Transverse colon (tissue), 4 donors: ENCODE data around the gene TOR1AIP1. TPM values are rescaled to one million over a fixed set of nuclear protein-coding genes. Genes with fewer than 3 reads are reported as not detected.

Experiments
- DNase-seq: peaks from one replicate; pipeline ENCODE4 v3.0.0-alpha.2; 2019
- H3K27ac ChIP-seq, 4 donors: fragments of 200-600 bp; sonication (generic); 2 replicates each; pipeline ENCODE4 v1.5.1; 2016 to 2018; ENCODE audit warnings: inconsistent platforms in 4 of 4
- H3K27me3 ChIP-seq: fragments of 200-600 bp; sonication (generic); 2 replicates; pipeline ENCODE4 v1.5.1; 2017; ENCODE audit warnings: inconsistent platforms
- H3K36me3 ChIP-seq, 4 donors: fragments of 200-600 bp; sonication (generic); 2 replicates each; pipeline ENCODE4 v1.5.1; 2017 to 2019; ENCODE audit warnings: inconsistent platforms in 4 of 4
- H3K4me1 ChIP-seq, 4 donors: fragments of 200-600 bp; sonication (generic); 2 replicates each; pipeline ENCODE4 v1.5.1; 2017 to 2020; ENCODE audit warnings: inconsistent platforms in 4 of 4
- H3K4me3 ChIP-seq, 4 donors: fragments of 200-600 bp; sonication (generic); 1 replicate in 1 of 4; 2 replicates in 3 of 4; pipeline versions ENCODE4 v1.5.1 to v1.6.1; 2017 to 2019; ENCODE audit warnings: inconsistent platforms in 4 of 4
- H3K9me3 ChIP-seq, 2 donors: fragments of 200-600 bp; sonication (generic); 2 replicates each; pipeline ENCODE4 v1.5.1; 2017 to 2019; ENCODE audit warnings: inconsistent platforms in 2 of 2
- EP300 ChIP-seq: sonication (generic); formaldehyde crosslinking; IDR thresholded peaks from one replicate; pipeline ENCODE4 v1.6.1; 2017; ENCODE audit warnings: antibody characterized with exemption, low read depth
- POLR2A ChIP-seq: fragments of 450-650 bp; IDR thresholded peaks from one replicate; pipeline ENCODE4 v1.6.1; 2016; ENCODE audit warnings: antibody characterized with exemption, mild to moderate bottlenecking, moderate library complexity
- POLR2AphosphoS5 ChIP-seq, 3 donors: sonication (generic); formaldehyde crosslinking; IDR thresholded peaks; one replicate each; pipeline ENCODE4 v1.6.1; 2016; ENCODE audit warnings: antibody characterized with exemption in 3 of 3
- WGBS, 2 donors: methylation state at CpG; one replicate each; pipeline ENCODE4 v1.1.5; 2018; ENCODE audit warnings: low coverage in 1 of 2; 5-methylcytosine and 5-hydroxymethylcytosine counted together
- in situ Hi-C, 4 donors: fragments of 200-750 bp; cut with MboI; loops; one replicate each; pipeline versions ENCODE4 v1.15.0 to v1.15.1; 2017; ENCODE audit warnings: low sequenced_read_pairs in 3 of 4, low pct_ligation_motif_present in 1 of 4, low pct_unique_long_range_greater_than_20kb in 1 of 4
- intact Hi-C: fragments of 100-400 bp; cut with DNase I; formaldehyde crosslinking; loops from one replicate; pipeline ENCODE4 v1.15.1; 2023; ENCODE audit warnings: low total_unique reads
- total RNA-seq, 4 donors: library from RNA; depleted of rRNA; stranded (reverse); fragments of >200 nt; gene quantifications; one replicate each; pipeline ENCODE4 v1.1.0, GENCODE V29; 2016
- TF ChIP-seq, protein P1 (sequence below), 5 experiments: fragments of 200-600 bp in 3 of 5; fragments of 450-650 bp in 2 of 5; sonication (generic) in 3 of 5; IDR thresholded peaks; 1 replicate in 2 of 5; 2 replicates in 3 of 5; pipeline ENCODE4 v1.5.1; 2016 to 2017; ENCODE audit warnings: antibody characterized with exemption in 5 of 5, inconsistent platforms in 3 of 5, mild to moderate bottlenecking in 2 of 5, moderate library complexity in 1 of 5

The TOR1AIP1 gene
- total RNA-seq, 4 donors from 2014 or later, result 34.8 to 44.6 (median 41.2) TPM

DNA sequence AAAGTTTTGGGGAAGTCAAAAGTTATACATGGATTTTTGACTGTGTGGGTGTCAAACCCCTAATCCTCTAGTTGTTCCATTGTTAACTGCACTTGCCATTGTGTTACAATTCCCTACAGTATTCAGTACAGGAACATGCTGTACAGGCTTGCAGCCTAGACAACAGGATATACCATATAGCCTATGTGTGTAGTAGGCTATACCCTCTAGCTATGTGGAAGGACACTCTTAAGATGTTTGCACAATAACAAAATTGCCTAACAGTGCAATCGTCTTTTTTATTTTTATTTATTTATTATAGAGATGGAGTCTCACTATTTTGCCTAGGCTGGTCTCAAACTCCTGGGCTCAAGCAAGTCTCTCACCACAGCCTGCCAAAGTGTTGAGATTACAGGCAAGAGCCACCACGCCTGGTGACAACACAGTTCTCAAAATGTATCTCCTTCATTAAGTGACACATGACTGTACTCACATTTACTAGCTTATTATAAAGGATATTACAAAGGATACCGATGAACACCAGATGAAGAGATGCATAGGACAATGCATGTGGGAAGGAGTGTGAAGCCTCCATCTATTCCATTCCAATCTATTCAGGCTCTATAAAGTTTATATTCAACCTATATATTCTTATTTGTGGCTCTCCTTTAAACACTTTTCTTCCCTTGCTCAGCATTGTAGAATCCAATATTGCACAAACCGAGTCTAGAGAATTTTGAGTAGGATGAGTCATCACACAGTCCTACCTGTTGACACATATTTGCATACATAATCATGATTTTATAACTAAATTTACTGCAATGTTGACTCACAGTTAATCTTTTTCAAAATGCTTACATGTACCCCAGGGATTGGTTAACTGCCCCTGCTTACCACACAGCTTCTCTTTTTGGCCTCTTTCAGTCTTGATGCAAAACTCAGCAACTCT lies 44.1 kb downstream of the TOR1AIP1 start:
- DNase-seq, result no peak
- Histone ChIP-seq H3K4me1 (peaks cover 0 to 6% (median 0%) of the 10 kb centered on the region in 4 donors), H3K27me3 (no peaks in the 10 kb centered on the region), H3K9me3 (no peaks in the 10 kb centered on the region), H3K27ac (no peak overlapping the region), H3K4me3 (no peak overlapping the region), H3K36me3 (no peaks in the 10 kb centered on the region)
- intact Hi-C loops, result no loop called here
- TF ChIP-seq POLR2A (no peak), EP300 (no peak), POLR2AphosphoS5 (IDR thresholded peaks at IDR 0.05) (no peak)
- TF ChIP-seq, protein P1, sequence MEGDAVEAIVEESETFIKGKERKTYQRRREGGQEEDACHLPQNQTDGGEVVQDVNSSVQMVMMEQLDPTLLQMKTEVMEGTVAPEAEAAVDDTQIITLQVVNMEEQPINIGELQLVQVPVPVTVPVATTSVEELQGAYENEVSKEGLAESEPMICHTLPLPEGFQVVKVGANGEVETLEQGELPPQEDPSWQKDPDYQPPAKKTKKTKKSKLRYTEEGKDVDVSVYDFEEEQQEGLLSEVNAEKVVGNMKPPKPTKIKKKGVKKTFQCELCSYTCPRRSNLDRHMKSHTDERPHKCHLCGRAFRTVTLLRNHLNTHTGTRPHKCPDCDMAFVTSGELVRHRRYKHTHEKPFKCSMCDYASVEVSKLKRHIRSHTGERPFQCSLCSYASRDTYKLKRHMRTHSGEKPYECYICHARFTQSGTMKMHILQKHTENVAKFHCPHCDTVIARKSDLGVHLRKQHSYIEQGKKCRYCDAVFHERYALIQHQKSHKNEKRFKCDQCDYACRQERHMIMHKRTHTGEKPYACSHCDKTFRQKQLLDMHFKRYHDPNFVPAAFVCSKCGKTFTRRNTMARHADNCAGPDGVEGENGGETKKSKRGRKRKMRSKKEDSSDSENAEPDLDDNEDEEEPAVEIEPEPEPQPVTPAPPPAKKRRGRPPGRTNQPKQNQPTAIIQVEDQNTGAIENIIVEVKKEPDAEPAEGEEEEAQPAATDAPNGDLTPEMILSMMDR (IDR thresholded peaks at IDR 0.05), result no peak
- 75 to 79% methylated on average over 4 of the region's 4 CpGs for WGBS, 2 donors
- in situ Hi-C loops, result no loop called here

DNA sequence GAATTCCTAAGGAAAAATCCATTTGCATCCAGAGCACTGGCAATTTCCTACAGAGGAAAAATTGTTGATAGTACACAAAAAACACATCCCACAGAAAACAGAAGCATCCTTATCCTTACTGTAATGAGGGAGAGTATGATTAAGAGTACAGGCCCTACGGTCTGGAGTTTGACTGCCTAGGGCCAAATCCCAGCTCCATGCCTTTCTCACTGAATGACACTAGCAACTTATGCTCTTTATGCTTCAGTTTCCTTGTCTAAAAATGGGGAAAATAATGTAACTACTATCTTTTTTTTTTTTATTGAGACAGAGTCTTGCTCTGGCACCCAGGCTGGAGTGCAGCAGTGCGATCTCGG lies 44.7 kb downstream of the TOR1AIP1 start:
- H3K27me3 ChIP-seq, result no peaks in the 10 kb centered on the region
- in situ Hi-C loops (no loop called here), intact Hi-C loops (no loop called here)
- no peak overlapping the region for H3K4me3 ChIP-seq
- peaks cover 0 to 6% (median 0%) of the 10 kb centered on the region in 4 donors for H3K4me1 ChIP-seq
- no peaks in the 10 kb centered on the region for H3K9me3 ChIP-seq
- DNase-seq, result no peak
- 93 to 100% methylated on average over 3 of the region's 3 CpGs for WGBS, 2 donors
- TF ChIP-seq, protein P1 (IDR thresholded peaks at IDR 0.05), result no peak
- no peak for TF ChIP-seq EP300
- TF ChIP-seq POLR2AphosphoS5 (IDR thresholded peaks at IDR 0.05), result no peak
- TF ChIP-seq POLR2A, result no peak
- H3K36me3 ChIP-seq, result no peaks in the 10 kb centered on the region
- no peak overlapping the region for H3K27ac ChIP-seq

DNA sequence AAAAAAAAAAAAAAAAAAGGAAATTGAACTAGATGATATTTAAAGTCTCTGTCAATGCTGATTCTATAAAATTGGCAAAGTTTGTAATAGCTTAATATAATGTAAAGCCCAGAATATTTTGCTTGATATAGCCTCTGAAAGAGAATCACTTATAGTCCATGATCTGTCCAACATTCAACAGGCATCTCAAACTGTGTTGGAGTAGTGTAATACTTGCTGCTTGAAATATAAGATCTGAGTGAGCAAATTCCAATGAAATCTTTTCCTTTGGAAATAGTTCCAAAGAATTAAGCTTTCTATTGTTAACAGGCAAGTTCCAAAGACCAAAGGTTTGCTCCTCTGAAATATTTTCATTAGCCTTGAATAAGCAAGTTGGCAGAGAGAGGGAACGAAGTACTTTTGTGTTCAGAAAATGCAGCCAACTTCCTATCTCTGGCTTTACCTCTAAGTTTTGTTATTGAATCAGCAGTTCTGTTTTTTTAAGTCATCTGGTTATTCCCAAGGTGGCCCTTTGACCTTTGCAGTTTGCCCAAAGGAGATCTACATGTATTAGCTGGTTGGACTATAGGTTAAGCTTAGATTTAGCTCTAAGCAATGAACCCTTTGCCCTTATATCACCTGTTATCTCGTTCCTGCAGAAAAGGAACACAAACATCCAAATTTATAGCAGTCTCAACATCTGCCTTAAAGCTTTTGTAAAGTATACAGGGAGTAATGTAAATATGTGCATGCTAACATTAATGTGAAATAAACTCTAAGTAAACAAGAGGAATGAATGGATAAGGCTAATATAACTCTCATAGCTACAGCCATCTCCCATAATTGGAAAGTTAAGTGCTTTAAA lies 48.1 kb downstream of the TOR1AIP1 start:
- Histone ChIP-seq H3K4me3 (no peak overlapping the region), H3K4me1 (peaks cover 0 to 6% (median 0%) of the 10 kb centered on the region in 4 donors), H3K9me3 (no peaks in the 10 kb centered on the region), H3K27ac (no peak overlapping the region), H3K27me3 (no peaks in the 10 kb centered on the region), H3K36me3 (no peaks in the 10 kb centered on the region)
- WGBS, 2 donors, result 32% methylated on average over 2 of the region's 2 CpGs
- in situ Hi-C loops (no loop called here), intact Hi-C loops (no loop called here)
- DNase-seq, result no peak
- TF ChIP-seq EP300, result no peak
- TF ChIP-seq POLR2A, result no peak
- no peak for TF ChIP-seq POLR2AphosphoS5 (IDR thresholded peaks at IDR 0.05)

DNA sequence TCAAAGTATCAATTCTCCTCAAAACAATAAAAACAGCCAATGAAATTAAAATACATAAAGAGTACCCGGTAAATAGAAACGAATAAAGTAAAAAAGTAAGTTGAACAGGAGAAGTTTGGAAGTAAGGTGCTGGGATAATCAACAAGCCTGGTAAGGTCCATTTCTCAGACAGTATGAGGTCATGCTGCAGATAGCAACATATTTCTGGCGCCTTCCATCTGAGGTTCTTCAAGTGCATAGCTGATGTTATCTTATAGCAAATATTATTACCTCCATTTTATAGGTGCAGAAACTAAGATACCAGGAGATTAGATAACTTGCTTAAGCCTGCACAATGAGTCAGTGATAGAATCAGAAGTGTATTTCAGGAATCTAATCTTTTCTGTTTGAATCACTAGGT lies 48.8 kb downstream of the TOR1AIP1 start:
- DNase-seq, result no peak
- Histone ChIP-seq H3K4me1 (peaks cover 0 to 6% (median 0%) of the 10 kb centered on the region in 4 donors), H3K27ac (no peak overlapping the region), H3K36me3 (no peaks in the 10 kb centered on the region), H3K27me3 (no peaks in the 10 kb centered on the region), H3K4me3 (no peak overlapping the region), H3K9me3 (no peaks in the 10 kb centered on the region)
- in situ Hi-C loops (no loop called here), intact Hi-C loops (no loop called here)
- TF ChIP-seq, protein P1 (IDR thresholded peaks at IDR 0.05), result no peak
- TF ChIP-seq POLR2A (no peak), POLR2AphosphoS5 (IDR thresholded peaks at IDR 0.05) (no peak), EP300 (no peak)
- WGBS, 2 donors, result 53 to 70% methylated on average over 3 of the region's 3 CpGs
